Left lung (tissue), 10 donors: ENCODE results near the gene CSRP1. TPM values are rescaled to one million over a fixed set of nuclear protein-coding genes. Genes with fewer than 3 reads are reported as not detected.

Source experiments
- ATAC-seq: fragments of 200-7000 bp; cut with Tn5 transposase; one replicate; pipeline ENCODE4 v1.9.1; 2020; ENCODE audit warnings: moderate library complexity
- DNase-seq, 4 donors: peaks; one replicate each; pipeline ENCODE4 v3.0.0-alpha.2; 2013 to 2020
- H3K27ac ChIP-seq, 2 donors: fragments of 200-600 bp; sonication (generic) in 1 of 2; one replicate each; pipeline versions ENCODE4 v1.5.0 to v1.8.0; 2020 to 2021
- H3K27me3 ChIP-seq, 2 donors: fragments of 200-600 bp; sonication (generic) in 1 of 2; one replicate each; pipeline versions ENCODE4 v1.5.0 to v1.8.0; 2020 to 2021
- H3K36me3 ChIP-seq, 2 donors: fragments of 200-600 bp; sonication (generic) in 1 of 2; one replicate each; pipeline versions ENCODE4 v1.5.0 to v1.8.0; 2020 to 2021
- H3K4me1 ChIP-seq, 2 donors: fragments of 200-600 bp; one replicate each; pipeline ENCODE4 v1.8.0; 2021
- H3K4me3 ChIP-seq, 2 donors: fragments of 200-600 bp; sonication (generic) in 1 of 2; one replicate each; pipeline versions ENCODE4 v1.5.0 to v1.8.0; 2020 to 2021; ENCODE audit warnings: mild to moderate bottlenecking in 1 of 2
- H3K9me3 ChIP-seq, 2 donors: fragments of 200-600 bp; sonication (generic) in 1 of 2; one replicate each; pipeline versions ENCODE4 v1.5.0 to v1.8.0; 2020 to 2021
- CTCF ChIP-seq, 2 donors: fragments of 200-600 bp; sonication (generic) in 1 of 2; IDR thresholded peaks; one replicate each; pipeline versions ENCODE4 v1.5.0 to v1.8.0; 2021; ENCODE audit warnings: antibody characterized with exemption in 2 of 2
- intact Hi-C, 2 donors: fragments of 100-400 bp; cut with DNase I; formaldehyde crosslinking; loops; one replicate each; pipeline versions ENCODE4 v1.11.2 to v1.14.2; 2022
- polyA plus RNA-seq, 6 donors: library from polyadenylated mRNA; unstranded; fragments of 120-200 nt; gene quantifications; one replicate each; pipeline ENCODE4 v1.2.1, GENCODE V29; 2013; ENCODE audit not compliant: insufficient read length in 6 of 6
- total RNA-seq, 2 donors: library from RNA; stranded (reverse); fragmentation: NEBNext Ultra II Directional; extraction: Animal tissue kit (Norgen Biotek cat#: 25700); gene quantifications; one replicate each; pipeline ENCODE4 v1.2.1, GENCODE V29; 2021
- donor health status: DM: no; HTN: yes; CAD: no.
- donor health status: DM: no; HTN: no; CAD: no.

The CSRP1 gene
- total and polyA plus RNA-seq, 8 donors, result 215 to 360 (median 254) TPM

- no peak overlapping the region for H3K27ac ChIP-seq
- H3K4me1 ChIP-seq, result peaks cover 12 to 20% of the 10 kb centered on the region in 2 donors
- no peak overlapping the region for H3K4me3 ChIP-seq
- H3K9me3 ChIP-seq, result no peaks in the 10 kb centered on the region
- no peak for ATAC-seq
- no peak for TF ChIP-seq CTCF (IDR thresholded peaks at IDR 0.05)
- intact Hi-C loops, result loop anchor here in 1 of 2 donors (10.0 kb wide), 1 partner anchor 72 kb away; no protein-coding TSS in a partner anchor
- no peaks in the 10 kb centered on the region for H3K36me3 ChIP-seq
- no peak for DNase-seq
- H3K27me3 ChIP-seq, result no peaks in the 10 kb centered on the region
Observed at GRCh38 chr1:201516511-201517127, 9.7 kb upstream of the CSRP1 start.

- Histone ChIP-seq H3K27ac (no peak overlapping the region), H3K36me3 (no peaks in the 10 kb centered on the region), H3K4me3 (no peak overlapping the region), H3K4me1 (peaks cover 12 to 23% of the 10 kb centered on the region in 2 donors), H3K27me3 (no peaks in the 10 kb centered on the region), H3K9me3 (no peaks in the 10 kb centered on the region)
- intact Hi-C loops, result loop anchor here in 1 of 2 donors (10.0 kb wide), 1 partner anchor 71 kb away; no protein-coding TSS in a partner anchor
- ATAC-seq, result no peak
- no peak for TF ChIP-seq CTCF (IDR thresholded peaks at IDR 0.05)
- DNase-seq, result no peak
Observed at GRCh38 chr1:201515895-201516294, 9.0 kb upstream of the CSRP1 start.

GRCh38 chr1:201515062-201515750, 8.3 kb upstream of the CSRP1 start:
- Histone ChIP-seq H3K4me3 (no peak overlapping the region), H3K9me3 (no peaks in the 10 kb centered on the region), H3K27me3 (no peaks in the 10 kb centered on the region), H3K36me3 (no peaks in the 10 kb centered on the region), H3K27ac (no peak overlapping the region), H3K4me1 (peaks cover 12 to 23% of the 10 kb centered on the region in 2 donors)
- DNase-seq, result no peak
- no peak for TF ChIP-seq CTCF (IDR thresholded peaks at IDR 0.05)
- no peak for ATAC-seq
- intact Hi-C loops, result loop anchor here in 1 of 2 donors (10.0 kb wide), 1 partner anchor 70 kb away; no protein-coding TSS in a partner anchor

GRCh38 chr1:201514466-201514865, 7.5 kb upstream of the CSRP1 start:
- intact Hi-C loops, result loop anchor here in 1 of 2 donors (10.0 kb wide), 1 partner anchor 70 kb away; no protein-coding TSS in a partner anchor
- no peak overlapping the region for H3K4me3 ChIP-seq
- no peaks in the 10 kb centered on the region for H3K36me3 ChIP-seq
- H3K27me3 ChIP-seq, result no peaks in the 10 kb centered on the region
- DNase-seq (no peak), ATAC-seq (no peak)
- TF ChIP-seq CTCF (IDR thresholded peaks at IDR 0.05), result no peak
- no peaks in the 10 kb centered on the region for H3K9me3 ChIP-seq
- peaks cover 12 to 23% of the 10 kb centered on the region in 2 donors for H3K4me1 ChIP-seq
- H3K27ac ChIP-seq, result no peak overlapping the region
